Fibroblast of pulmonary artery (primary cell): Measurements from ENCODE around the gene CTNNA3.

Experiments used
- DNase-seq: peaks from one replicate; pipeline ENCODE4 v3.0.0-alpha.2; 2010; ENCODE audit warnings: low read depth
- H3K4me3 ChIP-seq: replicated peaks from 2 replicates; pipeline ENCODE4 v1.5.1; 2011; ENCODE audit warnings: low read depth, mild to moderate bottlenecking, control low read depth, low read length, moderate library complexity
- TF ChIP-seq, protein P1 (sequence below): IDR thresholded peaks from 2 replicates; pipeline ENCODE4 v1.5.1; 2011; ENCODE audit warnings: mild to moderate bottlenecking, control low read depth, low read length, inconsistent platforms; ENCODE audit errors: missing control alignments

The CTNNA3 gene

DNA sequence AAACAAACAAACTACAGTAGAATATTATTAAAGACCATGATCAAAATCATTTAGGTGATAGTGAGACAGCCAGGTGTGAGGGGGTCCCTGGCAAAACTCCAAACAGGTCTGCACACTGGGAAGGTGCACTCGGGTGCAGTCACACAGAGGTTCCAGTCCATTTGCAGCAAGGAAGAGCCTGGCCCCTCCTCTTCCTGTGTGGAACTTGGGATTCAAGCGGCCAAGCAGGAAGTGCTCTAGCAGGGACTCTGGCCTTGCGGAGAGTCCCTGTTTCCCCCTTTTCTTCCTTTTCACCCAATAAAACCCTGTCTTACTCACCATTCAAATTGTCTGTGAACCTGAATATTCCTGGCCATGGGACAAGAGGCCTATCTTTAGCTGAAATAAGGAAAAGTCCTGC lies 588.3 kb downstream of the CTNNA3 start:
- DNase-seq, result no peak
- TF ChIP-seq, protein P1, sequence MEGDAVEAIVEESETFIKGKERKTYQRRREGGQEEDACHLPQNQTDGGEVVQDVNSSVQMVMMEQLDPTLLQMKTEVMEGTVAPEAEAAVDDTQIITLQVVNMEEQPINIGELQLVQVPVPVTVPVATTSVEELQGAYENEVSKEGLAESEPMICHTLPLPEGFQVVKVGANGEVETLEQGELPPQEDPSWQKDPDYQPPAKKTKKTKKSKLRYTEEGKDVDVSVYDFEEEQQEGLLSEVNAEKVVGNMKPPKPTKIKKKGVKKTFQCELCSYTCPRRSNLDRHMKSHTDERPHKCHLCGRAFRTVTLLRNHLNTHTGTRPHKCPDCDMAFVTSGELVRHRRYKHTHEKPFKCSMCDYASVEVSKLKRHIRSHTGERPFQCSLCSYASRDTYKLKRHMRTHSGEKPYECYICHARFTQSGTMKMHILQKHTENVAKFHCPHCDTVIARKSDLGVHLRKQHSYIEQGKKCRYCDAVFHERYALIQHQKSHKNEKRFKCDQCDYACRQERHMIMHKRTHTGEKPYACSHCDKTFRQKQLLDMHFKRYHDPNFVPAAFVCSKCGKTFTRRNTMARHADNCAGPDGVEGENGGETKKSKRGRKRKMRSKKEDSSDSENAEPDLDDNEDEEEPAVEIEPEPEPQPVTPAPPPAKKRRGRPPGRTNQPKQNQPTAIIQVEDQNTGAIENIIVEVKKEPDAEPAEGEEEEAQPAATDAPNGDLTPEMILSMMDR, result no peak
- H3K4me3 ChIP-seq, result no peak overlapping the region

DNA sequence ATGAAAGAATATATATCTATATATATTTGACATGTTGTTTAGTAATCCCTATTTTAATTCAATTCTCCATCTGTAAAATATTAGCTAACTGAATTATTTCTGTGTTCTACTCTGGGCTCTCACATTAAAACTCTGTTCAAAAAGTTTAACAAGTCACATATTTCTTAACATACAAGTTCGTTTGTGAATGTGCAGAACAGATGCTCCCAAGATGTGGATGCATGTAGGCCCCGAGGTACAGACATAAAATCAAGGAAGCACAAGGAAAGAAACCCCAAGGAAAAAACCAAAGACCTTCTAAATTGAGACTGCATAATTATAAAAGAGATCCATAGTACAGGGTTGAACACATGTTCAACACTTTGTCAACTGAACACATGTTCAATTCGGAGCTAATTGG lies 595.0 kb downstream of the CTNNA3 start:
- no peak for DNase-seq
- TF ChIP-seq, protein P1, result no peak
- no peak overlapping the region for H3K4me3 ChIP-seq

DNA sequence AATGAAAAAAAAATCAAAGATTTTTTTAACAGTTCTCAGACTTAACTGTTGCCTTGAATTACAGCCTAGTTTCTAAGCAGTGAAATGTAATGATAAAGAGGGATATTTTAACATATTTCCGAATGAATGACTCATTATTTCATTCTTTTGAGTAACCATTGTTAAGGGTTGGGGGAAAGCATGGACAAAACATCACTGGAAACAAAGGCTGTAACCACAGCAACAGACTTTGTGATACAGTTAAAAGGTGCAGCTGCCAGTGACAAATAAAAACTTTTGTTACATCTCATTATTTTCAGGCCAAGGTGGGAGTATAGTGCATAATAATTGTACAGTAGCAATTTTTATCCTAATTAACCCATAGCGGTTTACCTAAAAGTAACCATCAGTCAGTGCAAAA lies 597.5 kb downstream of the CTNNA3 start:
- TF ChIP-seq, protein P1, result no peak
- peak; percentile 37 for DNase-seq
- no peak overlapping the region for H3K4me3 ChIP-seq

DNA sequence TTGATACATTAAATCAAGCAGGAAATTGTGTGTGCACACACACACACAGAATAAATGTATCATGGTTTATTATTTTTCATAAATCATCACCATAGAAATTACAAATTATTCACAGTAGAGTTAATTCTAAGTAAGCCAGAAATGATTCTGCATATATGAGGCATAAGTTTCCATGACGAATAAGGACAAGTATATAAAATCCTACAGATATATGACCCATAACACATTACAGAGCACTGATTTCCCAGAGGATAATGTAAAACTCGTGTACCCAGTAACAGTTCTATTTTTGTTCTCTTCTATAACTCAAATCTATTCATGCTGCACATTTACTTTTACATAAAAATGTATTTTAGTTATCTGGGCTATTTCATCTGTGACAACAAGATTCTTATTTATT lies 600.5 kb downstream of the CTNNA3 start:
- TF ChIP-seq, protein P1, result no peak
- no peak overlapping the region for H3K4me3 ChIP-seq
- DNase-seq, result no peak

DNA sequence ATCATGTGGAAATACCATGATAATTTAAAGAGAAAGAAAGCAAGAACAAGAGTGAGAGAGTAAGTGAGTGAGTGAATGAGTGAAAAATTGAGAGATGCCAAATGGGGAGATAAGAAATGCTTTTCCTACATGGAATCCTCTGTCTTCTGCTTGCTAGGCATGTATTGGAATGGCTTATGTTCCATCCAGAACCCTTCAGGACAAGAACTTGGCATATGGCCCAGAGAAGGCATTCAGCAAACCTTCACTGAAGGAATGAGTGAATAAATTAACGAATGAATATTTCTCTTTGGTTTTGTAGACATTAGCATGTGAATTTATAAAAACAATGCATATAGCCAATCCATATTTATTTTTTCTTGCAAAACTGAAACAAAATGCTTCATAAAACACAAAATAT lies 608.0 kb downstream of the CTNNA3 start:
- peak; percentile 2 for DNase-seq

DNA sequence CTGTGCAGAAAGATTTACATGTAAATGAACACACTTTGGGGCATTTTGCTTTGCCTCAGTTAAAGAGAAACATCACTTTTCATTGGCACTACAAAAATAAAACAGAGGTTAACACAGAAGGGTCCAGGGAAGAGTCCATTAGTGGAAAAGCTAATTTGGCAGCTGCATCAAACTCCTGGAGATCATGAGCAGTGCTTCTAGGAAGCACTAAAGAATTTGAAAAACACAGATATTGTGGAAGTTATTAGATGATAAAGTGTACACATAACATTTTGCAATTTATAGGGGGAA lies 608.9 kb downstream of the CTNNA3 start:
- TF ChIP-seq, protein P1, result no peak
- no peak overlapping the region for H3K4me3 ChIP-seq
- no peak for DNase-seq

More for the DNA sequence above, 608.0 kb downstream of the CTNNA3 start:
- no peak overlapping the region for H3K4me3 ChIP-seq
- TF ChIP-seq, protein P1, result no peak

DNA sequence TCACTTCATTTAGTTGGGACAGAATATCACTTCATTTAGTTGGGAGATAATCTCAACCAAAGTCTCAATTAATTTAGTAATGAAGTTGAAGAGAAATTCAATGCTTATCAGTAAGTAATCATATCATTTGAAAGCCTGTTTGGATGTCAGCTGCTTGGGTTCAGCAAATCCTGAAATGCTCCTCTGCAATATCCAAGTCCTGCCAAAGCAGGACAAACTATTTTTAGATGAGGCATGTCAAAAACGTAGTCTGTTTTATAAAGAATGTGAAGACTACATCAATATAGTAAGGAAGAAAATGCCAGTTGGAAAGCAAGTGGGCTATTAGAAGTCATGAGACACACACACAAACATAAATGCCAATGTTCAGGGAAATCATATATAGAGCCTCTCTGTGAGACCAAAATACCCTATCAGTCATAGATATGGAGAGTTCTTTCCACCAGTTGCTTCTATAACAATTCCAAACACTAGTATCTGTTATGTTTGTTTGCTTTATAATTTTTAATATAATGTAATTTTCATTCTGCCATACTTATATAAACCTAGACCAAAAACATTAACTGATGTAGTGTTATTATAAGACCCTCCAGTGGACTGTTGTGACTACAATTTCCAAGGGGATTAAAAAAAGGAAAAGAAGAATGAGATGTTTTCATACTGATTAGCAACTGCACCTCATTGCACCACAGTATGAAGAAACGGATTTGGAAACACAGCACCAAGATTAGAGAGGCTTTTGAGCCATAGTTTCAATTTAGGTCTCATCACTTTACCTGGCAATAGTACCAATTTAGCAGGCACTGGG lies 609.5 kb downstream of the CTNNA3 start:
- TF ChIP-seq, protein P1, result no peak
- no peak for DNase-seq
- H3K4me3 ChIP-seq, result no peak overlapping the region
